H1 (cell line): ENCODE data around the gene PTPRE. TPM values are rescaled to one million over a fixed set of nuclear protein-coding genes. Genes with fewer than 3 reads are reported as not detected.

Experiments used
- CTCF ChIA-PET: fragments of 300-600 bp; sonication (Branson Sonifier 250); formaldehyde crosslinking; loops from one replicate; lab custom pipeline; 2021; ENCODE audit not compliant: partially characterized antibody; lab: Charles Lee
- POLR2A ChIA-PET: fragments of 300-600 bp; sonication (Branson Sonifier 250); formaldehyde crosslinking; loops from one replicate; lab custom pipeline; 2021; ENCODE audit warnings: inconsistent platforms; ENCODE audit not compliant: partially characterized antibody; lab: Charles Lee
- DNase-seq, 2 experiments: peaks; one replicate each; pipeline versions ENCODE4 v3.0.0 to v3.0.0-alpha.2; 2010 to 2022; ENCODE audit warnings: low spot score in 2 of 2, low read depth in 1 of 2, mixed read lengths in 1 of 2
- FAIRE-seq: peaks from 2 replicates; lab custom pipeline; 2011; peaks lifted over from hg19 to GRCh38; lab: Jason Lieb, UNC
- H2AFZ ChIP-seq: 2 replicates; pipeline ENCODE4 v1.8.1; 2012; ENCODE audit warnings: low read length, inconsistent platforms
- H2AK5ac ChIP-seq: 2 replicates; pipeline ENCODE4 v1.6.1; 2013; ENCODE audit warnings: low read depth, low read length
- H2BK120ac ChIP-seq: replicated peaks from 2 replicates; pipeline ENCODE3; 2013; ENCODE audit warnings: low read depth, low read length, inconsistent platforms
- H2BK12ac ChIP-seq: 2 replicates; pipeline ENCODE4 v1.6.1; 2013; ENCODE audit warnings: low read depth, low read length
- H2BK15ac ChIP-seq: 2 replicates; pipeline ENCODE4 v1.6.1; 2013; ENCODE audit warnings: low read length
- H2BK20ac ChIP-seq: 2 replicates; pipeline ENCODE4 v1.6.1; 2013; ENCODE audit warnings: low read length
- H2BK5ac ChIP-seq: 2 replicates; pipeline ENCODE4 v1.6.1; 2013; ENCODE audit warnings: low read depth, low read length
- H3K14ac ChIP-seq: 2 replicates; pipeline ENCODE4 v1.6.1; 2013; ENCODE audit warnings: inconsistent platforms; ENCODE audit not compliant: insufficient read length
- H3K18ac ChIP-seq: 2 replicates; pipeline ENCODE4 v1.6.1; 2013; ENCODE audit warnings: low read length; ENCODE audit errors: extremely low read depth
- H3K23ac ChIP-seq: 2 replicates; pipeline ENCODE4 v1.6.1; 2013; ENCODE audit warnings: inconsistent platforms; ENCODE audit not compliant: insufficient read length
- H3K23me2 ChIP-seq: 2 replicates; pipeline ENCODE4 v1.6.1; 2013; ENCODE audit warnings: low read depth, low read length
- H3K27ac ChIP-seq: 2 replicates; pipeline ENCODE4 v1.6.1; 2011; ENCODE audit warnings: low read depth, low read length, inconsistent platforms
- H3K27me3 ChIP-seq, 4 experiments: replicated peaks in 1 of 4; 1 replicate in 1 of 4; 2 replicates in 3 of 4; pipeline versions ENCODE4 v1.6.1 to v1.8.1; 2011 to 2013; ENCODE audit warnings: low read length in 3 of 4, mild to moderate bottlenecking in 3 of 4, inconsistent platforms in 2 of 4, mixed read lengths in 2 of 4, moderate library complexity in 1 of 4; ENCODE audit not compliant: control insufficient read depth in 3 of 4, insufficient read depth in 3 of 4; ENCODE audit errors: extremely low read depth in 1 of 4
- H3K36me3 ChIP-seq, 4 experiments: 2 replicates each; pipeline versions ENCODE4 v1.6.1 to v1.8.1; 2011 to 2013; ENCODE audit warnings: mild to moderate bottlenecking in 4 of 4, low read length in 3 of 4, moderate library complexity in 2 of 4, control low read depth in 1 of 4, inconsistent platforms in 1 of 4; ENCODE audit not compliant: insufficient read depth in 4 of 4, control insufficient read depth in 2 of 4
- H3K4ac ChIP-seq: replicated peaks from 2 replicates; pipeline ENCODE3; 2013; ENCODE audit warnings: low read length, low read depth, mixed read lengths, inconsistent platforms; ENCODE audit not compliant: insufficient read length
- H3K4me1 ChIP-seq, 4 experiments: replicated peaks in 1 of 4; 1 replicate in 1 of 4; 2 replicates in 3 of 4; pipeline versions ENCODE4 v1.6.1 to v1.8.1; 2011 to 2013; ENCODE audit warnings: low read length in 3 of 4, inconsistent platforms in 2 of 4, mixed read lengths in 1 of 4; ENCODE audit not compliant: insufficient read depth in 4 of 4, control insufficient read depth in 3 of 4
- H3K4me2 ChIP-seq, 2 experiments: 2 replicates each; pipeline versions ENCODE4 v1.6.1 to v1.8.1; 2011 to 2013; ENCODE audit warnings: low read depth in 2 of 2, low read length in 2 of 2, control low read depth in 1 of 2, inconsistent platforms in 1 of 2, mild to moderate bottlenecking in 1 of 2; ENCODE audit not compliant: insufficient read depth in 1 of 2
- H3K4me3 ChIP-seq, 4 experiments: fragments of 200-600, 300-600 bp in 1 of 4; sonication (generic), shearing (Covaris generic), sonication (Bioruptor Twin) in 1 of 4; 2 replicates each; pipeline versions ENCODE4 v1.5.1 to v1.8.1; 2011 to 2016; ENCODE audit warnings: low read length in 4 of 4, low read depth in 3 of 4, control low read depth in 2 of 4, inconsistent platforms in 2 of 4, mild to moderate bottlenecking in 2 of 4, mixed read lengths in 1 of 4, moderate library complexity in 1 of 4; ENCODE audit not compliant: insufficient read depth in 2 of 4; ENCODE audit errors: extremely low read depth in 1 of 4
- H3K56ac ChIP-seq: replicated peaks from 2 replicates; pipeline ENCODE3; 2013; ENCODE audit warnings: low read depth, mild to moderate bottlenecking, mixed read lengths, low read length, inconsistent platforms; ENCODE audit not compliant: insufficient read length
- H3K79me1 ChIP-seq: 2 replicates; pipeline ENCODE4 v1.6.1; 2013; ENCODE audit warnings: low read depth, low read length, control low read depth
- H3K79me2 ChIP-seq, 2 experiments: 2 replicates each; pipeline versions ENCODE4 v1.6.1 to v1.8.1; 2012 to 2013; ENCODE audit warnings: low read length in 2 of 2, mild to moderate bottlenecking in 2 of 2, inconsistent platforms in 1 of 2; ENCODE audit not compliant: insufficient read depth in 2 of 2, control insufficient read depth in 1 of 2
- H3K9ac ChIP-seq, 4 experiments: replicated peaks in 1 of 4; 1 replicate in 1 of 4; 2 replicates in 3 of 4; pipeline versions ENCODE4 v1.6.1 to v1.8.1; 2011 to 2013; ENCODE audit warnings: low read depth in 3 of 4, low read length in 3 of 4, control low read depth in 2 of 4, mild to moderate bottlenecking in 2 of 4, moderate library complexity in 2 of 4, inconsistent platforms in 1 of 4; ENCODE audit errors: extremely low read depth in 1 of 4
- H3K9me3 ChIP-seq, 2 experiments: 2 replicates each; pipeline versions ENCODE4 v1.6.1 to v1.8.1; 2012 to 2013; ENCODE audit warnings: mild to moderate bottlenecking in 2 of 2, moderate library complexity in 2 of 2, control low read depth in 1 of 2, inconsistent platforms in 1 of 2, low read depth in 1 of 2, low read length in 1 of 2, mixed read lengths in 1 of 2; ENCODE audit not compliant: insufficient read depth in 2 of 2
- H4K20me1 ChIP-seq, 2 experiments: replicated peaks in 1 of 2; 2 replicates each; pipeline versions ENCODE3 to v1.8.1; 2011 to 2013; ENCODE audit warnings: inconsistent platforms in 2 of 2, low read length in 2 of 2, mild to moderate bottlenecking in 1 of 2; ENCODE audit not compliant: insufficient read depth in 2 of 2, control insufficient read depth in 1 of 2
- H4K5ac ChIP-seq: 2 replicates; pipeline ENCODE4 v1.6.1; 2013; ENCODE audit warnings: low read length, low read depth, mixed read lengths, inconsistent platforms; ENCODE audit not compliant: insufficient read length
- H4K8ac ChIP-seq: 2 replicates; pipeline ENCODE4 v1.8.0; 2013; ENCODE audit warnings: mild to moderate bottlenecking, moderate library complexity, low read length, inconsistent platforms; ENCODE audit not compliant: insufficient read depth; ENCODE audit errors: extremely low read depth
- H4K91ac ChIP-seq: replicated peaks from 2 replicates; pipeline ENCODE3; 2013; ENCODE audit warnings: low read length, mixed read lengths, inconsistent platforms; ENCODE audit not compliant: insufficient read length
- ASH2L ChIP-seq: fragments of 200-600, 300-600 bp; sonication (generic); IDR thresholded peaks from one replicate; pipeline ENCODE4 v1.7.1; 2017; ENCODE audit warnings: low read length
- CREB1 ChIP-seq: IDR thresholded peaks from 2 replicates; pipeline ENCODE4 v1.6.1; 2012; ENCODE audit warnings: inconsistent platforms
- GTF2F1 ChIP-seq: IDR thresholded peaks from 2 replicates; pipeline ENCODE4 v1.6.1; 2012; ENCODE audit warnings: low read depth, low read length, improper control_type of control experiment, borderline replicate concordance
- HDAC2 ChIP-seq, 2 experiments: fragments of 300-600 bp in 1 of 2; sonication (generic) in 1 of 2; IDR thresholded peaks; 2 replicates each; pipeline ENCODE4 v1.6.1; 2011 to 2012; ENCODE audit warnings: low read depth in 2 of 2, low read length in 2 of 2, mild to moderate bottlenecking in 2 of 2, moderate library complexity in 2 of 2, borderline replicate concordance in 1 of 2, inconsistent platforms in 1 of 2
- KDM5A ChIP-seq: fragments of 200-600 bp; IDR thresholded peaks from 2 replicates; pipeline ENCODE4 v1.7.1; 2012; ENCODE audit warnings: mild to moderate bottlenecking, low read length, inconsistent platforms, mixed read lengths
- PHF8 ChIP-seq: fragments of 200-600 bp; sonication (generic); conservative IDR thresholded peaks from 2 replicates; pipeline ENCODE4 v1.7.1; 2012; ENCODE audit warnings: low read depth, mild to moderate bottlenecking, inconsistent platforms, low read length, moderate library complexity
- POU5F1 ChIP-seq: IDR thresholded peaks from 2 replicates; pipeline ENCODE4 v1.6.1; 2011; ENCODE audit warnings: low read depth, mild to moderate bottlenecking, low read length, moderate library complexity
- WGBS, 2 experiments: shearing (Covaris generic) in 1 of 2; methylation state at CpG; one replicate each; pipeline versions ENCODE4 v1.1.6 to v1.1.7; 2013 to 2015; ENCODE audit warnings: low lambda C conversion rate in 2 of 2, mixed read lengths in 2 of 2, inconsistent platforms in 1 of 2, low coverage in 1 of 2, missing lambda C conversion rate in 1 of 2; ENCODE audit not compliant: insufficient replicate concordance in 2 of 2, insufficient coverage in 1 of 2, insufficient read length in 1 of 2; ENCODE audit errors: extremely low coverage in 1 of 2, missing lambda C conversion rate in 1 of 2; 5-methylcytosine and 5-hydroxymethylcytosine counted together
- polyA plus RNA-seq, 7 experiments: library from polyadenylated mRNA; depleted of rRNA in 3 of 7; stranded (reverse) in 5 of 7; unstranded in 2 of 7; fragments of >200 nt in 5 of 7; fragments of 200-250 nt in 2 of 7; gene quantifications; 1 replicate in 5 of 7; 2 replicates in 1 of 7; 4 replicates in 1 of 7; pipeline versions ENCODE4 v1.2.1 to v1.2.3, GENCODE V29; 2011 to 2013; ENCODE audit warnings: missing spikeins in 2 of 7, mixed read lengths in 2 of 7
- total RNA-seq: library from RNA; stranded (reverse); fragmentation: NEBNext Ultra II Directional; extraction: Animal tissue kit (Norgen Biotek cat#: 25700); gene quantifications from 2 replicates; pipeline ENCODE4 v1.2.1, GENCODE V29; 2021

PTPRE gene
- total and polyA plus RNA-seq, 2 of the 8 experiments (the other 6 are each of a cell fraction or from before 2014, with no cell fraction given) = 0.33 to 0.54 TPM

GRCh38 chr10:127966875-127967274 lies 60.0 kb downstream of the PTPRE start:
- no peak overlapping the region for H3K4ac ChIP-seq
- POLR2A ChIA-PET = no interaction called here
- H2BK15ac ChIP-seq = no peak overlapping the region
- H3K36me3 ChIP-seq = no peaks in the 10 kb centered on the region
- DNase-seq (no peak), FAIRE-seq (no peak)
- no peak overlapping the region for H2BK5ac ChIP-seq
- H3K56ac ChIP-seq = no peak overlapping the region
- TF ChIP-seq POU5F1 = no peak
- no peak for TF ChIP-seq CREB1
- no peak for TF ChIP-seq GTF2F1
- TF ChIP-seq HDAC2 (IDR thresholded peaks at IDR 0.05; ENCODE audit: borderline replicate concordance in 1 of 2, low read depth in 2 of 2, low read length in 2 of 2) = no peak
- no peak for TF ChIP-seq PHF8
- no peak for TF ChIP-seq ASH2L
- TF ChIP-seq KDM5A = no peak
- H3K14ac ChIP-seq = no peak overlapping the region
- H3K9me3 ChIP-seq = no peaks in the 10 kb centered on the region
- H4K5ac ChIP-seq = no peak overlapping the region
- H3K79me1 ChIP-seq = no peaks in the 10 kb centered on the region
- H3K18ac ChIP-seq = no peak overlapping the region
- H2BK120ac ChIP-seq = no peak overlapping the region
- no peaks in the 10 kb centered on the region for H3K79me2 ChIP-seq
- no peak overlapping the region for H3K23ac ChIP-seq
- H3K4me3 ChIP-seq = no peak overlapping the region
- no peak overlapping the region for H2AFZ ChIP-seq
- no peak overlapping the region for H4K8ac ChIP-seq
- 0 out of 2 replicates have a peak, but pooled peaks cover 2% of the 10 kb centered on the region for H3K23me2 ChIP-seq
- no peak overlapping the region for H2AK5ac ChIP-seq
- peaks cover 6 to 23% (median 14%) of the 10 kb centered on the region in 4 experiments for H3K4me1 ChIP-seq
- no peak overlapping the region for H3K4me2 ChIP-seq
- WGBS, 2 experiments = 84% methylated on average over 5 of the region's 5 CpGs; no CpG with 5 or more reads in 1 of the 2 experiments
- no peaks in the 10 kb centered on the region for H4K20me1 ChIP-seq
- no peak overlapping the region for H2BK20ac ChIP-seq
- no peaks in the 10 kb centered on the region; a peak in 2 of 7 replicates for H3K27me3 ChIP-seq
- H2BK12ac ChIP-seq = no peak overlapping the region
- no peak overlapping the region for H4K91ac ChIP-seq
- CTCF ChIA-PET = interaction anchor here (0.6 to 1.4 kb wide), 3 partner anchors 10 to 55 kb away, joined by 3 to 4 read pairs (median 4); no protein-coding TSS in a partner anchor
- H3K27ac ChIP-seq = no peak overlapping the region
- no peak overlapping the region for H3K9ac ChIP-seq
